OCI-LY3 (cell line): ENCODE results near the gene TTC16.

Source experiments
- EZH2phosphoT487 ChIP-seq: fragments of 200-600 bp; shearing (Covaris generic); IDR thresholded peaks from 2 replicates; pipeline ENCODE4 v1.6.1; 2018; ENCODE audit warnings: antibody characterized with exemption, mixed run types, low read depth
- TF ChIP-seq, protein P1 (sequence below): fragments of 200-600, 300-600 bp; sonication (generic); IDR thresholded peaks from 2 replicates; pipeline ENCODE4 v1.5.1; 2014; ENCODE audit warnings: antibody characterized with exemption, low read length, low read depth

- no peak for TF ChIP-seq EZH2phosphoT487
- TF ChIP-seq, protein P1, sequence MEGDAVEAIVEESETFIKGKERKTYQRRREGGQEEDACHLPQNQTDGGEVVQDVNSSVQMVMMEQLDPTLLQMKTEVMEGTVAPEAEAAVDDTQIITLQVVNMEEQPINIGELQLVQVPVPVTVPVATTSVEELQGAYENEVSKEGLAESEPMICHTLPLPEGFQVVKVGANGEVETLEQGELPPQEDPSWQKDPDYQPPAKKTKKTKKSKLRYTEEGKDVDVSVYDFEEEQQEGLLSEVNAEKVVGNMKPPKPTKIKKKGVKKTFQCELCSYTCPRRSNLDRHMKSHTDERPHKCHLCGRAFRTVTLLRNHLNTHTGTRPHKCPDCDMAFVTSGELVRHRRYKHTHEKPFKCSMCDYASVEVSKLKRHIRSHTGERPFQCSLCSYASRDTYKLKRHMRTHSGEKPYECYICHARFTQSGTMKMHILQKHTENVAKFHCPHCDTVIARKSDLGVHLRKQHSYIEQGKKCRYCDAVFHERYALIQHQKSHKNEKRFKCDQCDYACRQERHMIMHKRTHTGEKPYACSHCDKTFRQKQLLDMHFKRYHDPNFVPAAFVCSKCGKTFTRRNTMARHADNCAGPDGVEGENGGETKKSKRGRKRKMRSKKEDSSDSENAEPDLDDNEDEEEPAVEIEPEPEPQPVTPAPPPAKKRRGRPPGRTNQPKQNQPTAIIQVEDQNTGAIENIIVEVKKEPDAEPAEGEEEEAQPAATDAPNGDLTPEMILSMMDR = no peak
Observed at GRCh38 chr9:127769101-127769500, 53.2 kb downstream of the TTC16 start.
